Hepatocyte (in vitro differentiated cells): ENCODE data around the gene MSMB. TPM values are rescaled to one million over a fixed set of nuclear protein-coding genes. Genes with fewer than 3 reads are reported as not detected.

ENCODE experiments used
- DNase-seq: peaks from one replicate; pipeline ENCODE4 v3.0.0-alpha.2; 2016; ENCODE audit warnings: low spot score
- H2AFZ ChIP-seq: fragments of 200-600 bp; sonication (generic); 2 replicates; pipeline ENCODE4 v1.6.0; 2016; ENCODE audit warnings: antibody characterized with exemption, mild to moderate bottlenecking
- H3K27ac ChIP-seq: fragments of 200-600 bp; sonication (generic); 2 replicates; pipeline ENCODE4 v1.5.1; 2016; ENCODE audit warnings: mild to moderate bottlenecking
- H3K27me3 ChIP-seq: fragments of 200-600 bp; sonication (generic); 2 replicates; pipeline ENCODE4 v1.6.1; 2016
- H3K36me3 ChIP-seq: fragments of 200-600 bp; sonication (generic); replicated peaks from 2 replicates; pipeline ENCODE4 v1.5.1; 2016; ENCODE audit warnings: low read depth; ENCODE audit not compliant: insufficient read depth
- H3K4me1 ChIP-seq: fragments of 200-600 bp; sonication (generic); 2 replicates; pipeline ENCODE4 v1.5.1; 2016; ENCODE audit warnings: mild to moderate bottlenecking, moderate library complexity; ENCODE audit not compliant: insufficient read depth
- H3K4me2 ChIP-seq: fragments of 200-600 bp; sonication (generic); 2 replicates; pipeline ENCODE4 v1.6.0; 2016
- H3K4me3 ChIP-seq: fragments of 200-600 bp; sonication (generic); 2 replicates; pipeline ENCODE4 v1.5.1; 2016; ENCODE audit warnings: mild to moderate bottlenecking
- H3K79me2 ChIP-seq: fragments of 200-600 bp; sonication (generic); 2 replicates; pipeline ENCODE4 v1.6.0; 2017; ENCODE audit warnings: mild to moderate bottlenecking
- H3K9me2 ChIP-seq: fragments of 200-600 bp; sonication (generic); replicated peaks from 2 replicates; pipeline ENCODE4 v1.6.0; 2017; ENCODE audit warnings: mild to moderate bottlenecking; ENCODE audit not compliant: insufficient read depth
- H3K9me3 ChIP-seq: fragments of 200-600 bp; sonication (generic); 2 replicates; pipeline ENCODE4 v1.5.1; 2016; ENCODE audit warnings: low read depth, mild to moderate bottlenecking
- H4K20me1 ChIP-seq: fragments of 200-600 bp; sonication (generic); 2 replicates; pipeline ENCODE4 v1.6.0; 2016; ENCODE audit warnings: mild to moderate bottlenecking; ENCODE audit not compliant: insufficient read depth, poor library complexity, severe bottlenecking
- EZH2 ChIP-seq: fragments of 200-600 bp; sonication (generic); IDR thresholded peaks from 2 replicates; pipeline ENCODE4 v1.6.1; 2016; ENCODE audit warnings: antibody characterized with exemption, mild to moderate bottlenecking, borderline replicate concordance
- EZH2phosphoT487 ChIP-seq: fragments of 200-600 bp; sonication (generic); IDR thresholded peaks from one replicate; pipeline ENCODE4 v1.6.1; 2018; ENCODE audit warnings: antibody characterized with exemption, mild to moderate bottlenecking, low read depth, moderate library complexity; ENCODE audit not compliant: unreplicated experiment, severe bottlenecking
- WGBS: methylation state at CpG from one replicate; pipeline ENCODE4 v1.1.6; 2016; ENCODE audit warnings: low lambda C conversion rate; ENCODE audit errors: missing lambda C conversion rate; 5-methylcytosine and 5-hydroxymethylcytosine counted together
- polyA plus RNA-seq: library from polyadenylated mRNA; unstranded; fragments of >200 nt; fragmentation: Nextera tagmentation; extraction: Ambion mirVana; gene quantifications from 2 replicates; pipeline ENCODE4 v1.2.1, GENCODE V29; 2016
- total RNA-seq: library from RNA; depleted of rRNA; stranded (reverse); fragments of >200 nt; gene quantifications from 2 replicates; pipeline ENCODE4 v1.2.3, GENCODE V29; 2014
- TF ChIP-seq, protein P1 (sequence below): fragments of 200-600 bp; sonication (generic); IDR thresholded peaks from 2 replicates; pipeline ENCODE4 v1.5.1; 2016; ENCODE audit warnings: antibody characterized with exemption, mild to moderate bottlenecking; ENCODE audit not compliant: poor library complexity

The MSMB gene
- total and polyA plus RNA-seq, 2 experiments from 2014 or later, result 2.2 to 11.0 TPM

DNA sequence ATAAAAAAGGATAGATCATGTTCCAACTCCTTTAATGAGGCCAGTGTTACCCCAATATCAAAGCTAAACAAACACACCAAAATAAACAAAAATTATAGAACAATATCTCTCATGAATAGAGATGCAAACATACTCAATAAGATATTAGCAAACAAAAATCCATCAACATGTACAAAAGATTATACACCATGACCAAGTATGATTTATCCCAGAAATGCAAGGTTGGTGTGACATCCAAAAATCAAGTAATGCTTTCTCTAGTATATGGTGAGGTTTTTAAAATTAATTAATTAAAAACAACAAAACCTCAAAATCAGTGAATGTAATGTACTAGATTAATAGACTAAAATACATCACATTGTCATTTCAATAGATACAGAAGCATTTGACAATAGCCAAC, 11.0 kb upstream of the MSMB start:
- no peaks in the 10 kb centered on the region for H4K20me1 ChIP-seq
- H3K9me2 ChIP-seq, result no peaks in the 10 kb centered on the region
- H3K9me3 ChIP-seq, result peaks cover 5% of the 10 kb centered on the region
- H2AFZ ChIP-seq, result no peak overlapping the region
- no peaks in the 10 kb centered on the region for H3K79me2 ChIP-seq
- no peak overlapping the region for H3K4me3 ChIP-seq
- TF ChIP-seq EZH2 (no peak), EZH2phosphoT487 (no peak)
- TF ChIP-seq, protein P1, sequence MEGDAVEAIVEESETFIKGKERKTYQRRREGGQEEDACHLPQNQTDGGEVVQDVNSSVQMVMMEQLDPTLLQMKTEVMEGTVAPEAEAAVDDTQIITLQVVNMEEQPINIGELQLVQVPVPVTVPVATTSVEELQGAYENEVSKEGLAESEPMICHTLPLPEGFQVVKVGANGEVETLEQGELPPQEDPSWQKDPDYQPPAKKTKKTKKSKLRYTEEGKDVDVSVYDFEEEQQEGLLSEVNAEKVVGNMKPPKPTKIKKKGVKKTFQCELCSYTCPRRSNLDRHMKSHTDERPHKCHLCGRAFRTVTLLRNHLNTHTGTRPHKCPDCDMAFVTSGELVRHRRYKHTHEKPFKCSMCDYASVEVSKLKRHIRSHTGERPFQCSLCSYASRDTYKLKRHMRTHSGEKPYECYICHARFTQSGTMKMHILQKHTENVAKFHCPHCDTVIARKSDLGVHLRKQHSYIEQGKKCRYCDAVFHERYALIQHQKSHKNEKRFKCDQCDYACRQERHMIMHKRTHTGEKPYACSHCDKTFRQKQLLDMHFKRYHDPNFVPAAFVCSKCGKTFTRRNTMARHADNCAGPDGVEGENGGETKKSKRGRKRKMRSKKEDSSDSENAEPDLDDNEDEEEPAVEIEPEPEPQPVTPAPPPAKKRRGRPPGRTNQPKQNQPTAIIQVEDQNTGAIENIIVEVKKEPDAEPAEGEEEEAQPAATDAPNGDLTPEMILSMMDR, result no peak
- no peak overlapping the region for H3K27ac ChIP-seq
- no peaks in the 10 kb centered on the region for H3K27me3 ChIP-seq
- H3K36me3 ChIP-seq, result no peaks in the 10 kb centered on the region
- no peak for DNase-seq
- peaks cover under 1% of the 10 kb centered on the region for H3K4me1 ChIP-seq
- no peak overlapping the region for H3K4me2 ChIP-seq

DNA sequence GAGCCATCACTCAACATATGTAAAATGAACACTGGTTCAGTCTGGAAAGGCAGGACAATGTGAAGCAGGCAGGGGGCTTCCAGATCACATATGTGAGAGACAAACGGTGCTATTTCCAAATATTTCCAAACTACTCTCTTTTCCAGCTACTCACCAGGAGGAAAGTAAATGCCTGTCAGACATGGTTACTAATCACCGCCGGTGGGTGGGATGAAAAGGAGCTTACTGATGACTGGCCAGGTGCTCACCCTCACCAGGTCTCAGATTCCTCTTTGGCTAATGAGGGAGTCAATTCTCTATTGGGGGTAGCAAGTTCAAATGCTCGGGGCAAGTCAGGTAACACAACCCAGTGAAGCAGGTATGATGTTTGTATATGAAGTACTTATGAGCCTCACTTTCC, 9.7 kb upstream of the MSMB start:
- Histone ChIP-seq H3K4me1 (peaks cover 5% of the 10 kb centered on the region), H3K79me2 (no peaks in the 10 kb centered on the region), H3K9me3 (peaks cover 5% of the 10 kb centered on the region), H3K27me3 (no peaks in the 10 kb centered on the region), H3K9me2 (no peaks in the 10 kb centered on the region), H3K4me3 (no peak overlapping the region), H4K20me1 (no peaks in the 10 kb centered on the region), H3K36me3 (no peaks in the 10 kb centered on the region), H3K4me2 (no peak overlapping the region), H3K27ac (no peak overlapping the region), H2AFZ (no peak overlapping the region)
- TF ChIP-seq EZH2phosphoT487 (no peak), EZH2 (no peak)
- TF ChIP-seq, protein P1, result no peak
- 84% methylated on average over 4 of the region's 4 CpGs for WGBS
- DNase-seq, result no peak

DNA sequence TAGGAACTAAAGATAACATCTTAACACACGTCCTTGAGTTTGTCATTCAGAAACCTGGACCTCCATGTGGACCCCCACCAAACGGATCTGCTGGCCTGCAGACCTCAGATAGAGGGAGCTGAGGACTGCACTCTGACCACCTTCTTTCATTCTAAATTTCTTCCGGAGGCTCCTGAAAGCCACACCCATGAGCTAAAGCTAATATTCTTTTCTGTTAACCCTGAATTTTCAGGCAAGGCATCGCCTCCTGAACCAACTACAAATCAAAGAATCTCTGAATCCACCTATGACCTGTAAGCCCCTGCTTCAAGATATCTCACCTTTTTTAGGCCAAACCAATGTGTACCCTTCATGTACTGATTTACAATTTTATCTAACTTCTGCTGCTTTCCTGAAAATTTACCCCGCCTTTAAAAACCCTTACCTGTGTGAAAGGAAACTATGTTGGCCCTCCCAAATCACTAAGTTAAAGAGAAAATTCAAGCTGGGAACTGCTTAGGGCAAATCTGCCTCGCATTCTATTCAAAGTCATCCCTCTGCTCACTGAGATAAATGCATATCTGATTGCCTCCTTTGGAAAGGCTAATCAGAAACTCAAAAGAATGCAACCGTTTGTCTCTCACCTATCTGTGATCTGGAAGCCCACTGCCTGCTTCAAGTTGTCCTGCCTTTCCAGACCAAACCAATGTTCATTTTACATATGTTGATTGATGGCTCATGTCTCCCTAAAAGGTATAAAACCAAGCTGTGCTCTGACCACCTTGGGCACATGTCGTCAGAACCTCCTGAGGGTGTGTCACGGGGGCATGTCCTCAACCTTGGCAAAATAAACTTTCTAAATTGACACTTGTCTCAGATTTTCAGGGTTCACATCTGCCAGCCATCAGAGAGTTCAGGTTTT, 7.7 kb upstream of the MSMB start:
- 45% methylated on average over 9 of the region's 9 CpGs for WGBS
- H3K79me2 ChIP-seq, result no peaks in the 10 kb centered on the region
- no peak overlapping the region for H3K4me3 ChIP-seq
- no peaks in the 10 kb centered on the region for H3K36me3 ChIP-seq
- no peaks in the 10 kb centered on the region for H3K9me2 ChIP-seq
- H3K9me3 ChIP-seq, result peaks cover 5% of the 10 kb centered on the region
- H3K27me3 ChIP-seq, result no peaks in the 10 kb centered on the region
- H4K20me1 ChIP-seq, result no peaks in the 10 kb centered on the region
- H3K27ac ChIP-seq, result no peak overlapping the region
- TF ChIP-seq, protein P1, result no peak
- TF ChIP-seq EZH2phosphoT487 (no peak), EZH2 (no peak)
- no peak for DNase-seq
- H3K4me2 ChIP-seq, result no peak overlapping the region
- peaks cover 5% of the 10 kb centered on the region for H3K4me1 ChIP-seq
- H2AFZ ChIP-seq, result no peak overlapping the region
